GM13977 (cell line): ENCODE results near the gene COQ8B.

Experiments used
- DNase-seq: peaks from one replicate; pipeline ENCODE4 v3.0.0; 2012; ENCODE audit warnings: low spot score
- in situ Hi-C: fragments of 300-500 bp; cut with MboI; formaldehyde crosslinking; loops from one replicate; pipeline ENCODE4 v1.12.0; 2022; ENCODE audit warnings: low sequenced_read_pairs, low pct_unique_long_range_greater_than_20kb, mixed read lengths, inconsistent platforms; ENCODE audit not compliant: unreplicated experiment
- TF ChIP-seq, protein P1 (sequence below): IDR thresholded peaks from 2 replicates; pipeline ENCODE4 v1.5.1; 2012; ENCODE audit warnings: mild to moderate bottlenecking, control low read depth; ENCODE audit not compliant: insufficient read depth; ENCODE audit errors: extremely low read depth, missing control alignments

COQ8B gene

DNA sequence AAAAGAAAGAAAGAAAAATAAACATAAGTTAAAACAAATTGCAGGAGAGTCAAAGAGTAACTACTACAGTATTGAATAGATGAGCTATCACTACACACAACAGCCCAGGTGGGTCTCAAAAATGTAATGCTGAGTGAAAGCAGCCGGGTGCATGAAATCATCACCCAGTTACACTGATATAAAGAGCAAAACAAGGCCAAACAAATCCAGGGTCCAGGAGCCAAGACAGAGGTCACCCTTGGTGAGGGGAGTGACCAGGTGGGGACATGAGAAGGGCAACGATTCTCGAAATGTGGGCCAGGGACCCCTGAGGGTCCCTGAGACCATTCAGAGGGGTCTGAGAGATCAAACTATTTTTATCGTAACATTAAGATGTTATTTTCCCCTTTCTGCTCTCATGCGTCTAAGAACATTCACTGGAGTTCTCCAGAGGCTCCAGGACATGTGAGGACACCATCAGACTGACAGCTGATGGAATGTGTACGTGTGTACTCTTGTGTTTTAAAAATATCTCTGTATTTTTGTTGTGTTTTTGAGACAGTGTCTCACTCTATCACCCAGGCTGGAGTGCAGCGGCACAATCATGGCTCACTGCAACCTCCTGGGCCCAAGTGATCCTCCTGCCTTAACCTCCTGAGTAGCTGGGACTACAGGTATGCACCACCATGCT lies 10.6 kb downstream of the COQ8B start:
- no peak for DNase-seq
- TF ChIP-seq, protein P1, sequence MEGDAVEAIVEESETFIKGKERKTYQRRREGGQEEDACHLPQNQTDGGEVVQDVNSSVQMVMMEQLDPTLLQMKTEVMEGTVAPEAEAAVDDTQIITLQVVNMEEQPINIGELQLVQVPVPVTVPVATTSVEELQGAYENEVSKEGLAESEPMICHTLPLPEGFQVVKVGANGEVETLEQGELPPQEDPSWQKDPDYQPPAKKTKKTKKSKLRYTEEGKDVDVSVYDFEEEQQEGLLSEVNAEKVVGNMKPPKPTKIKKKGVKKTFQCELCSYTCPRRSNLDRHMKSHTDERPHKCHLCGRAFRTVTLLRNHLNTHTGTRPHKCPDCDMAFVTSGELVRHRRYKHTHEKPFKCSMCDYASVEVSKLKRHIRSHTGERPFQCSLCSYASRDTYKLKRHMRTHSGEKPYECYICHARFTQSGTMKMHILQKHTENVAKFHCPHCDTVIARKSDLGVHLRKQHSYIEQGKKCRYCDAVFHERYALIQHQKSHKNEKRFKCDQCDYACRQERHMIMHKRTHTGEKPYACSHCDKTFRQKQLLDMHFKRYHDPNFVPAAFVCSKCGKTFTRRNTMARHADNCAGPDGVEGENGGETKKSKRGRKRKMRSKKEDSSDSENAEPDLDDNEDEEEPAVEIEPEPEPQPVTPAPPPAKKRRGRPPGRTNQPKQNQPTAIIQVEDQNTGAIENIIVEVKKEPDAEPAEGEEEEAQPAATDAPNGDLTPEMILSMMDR, result no peak
- in situ Hi-C loops, result no loop called here

DNA sequence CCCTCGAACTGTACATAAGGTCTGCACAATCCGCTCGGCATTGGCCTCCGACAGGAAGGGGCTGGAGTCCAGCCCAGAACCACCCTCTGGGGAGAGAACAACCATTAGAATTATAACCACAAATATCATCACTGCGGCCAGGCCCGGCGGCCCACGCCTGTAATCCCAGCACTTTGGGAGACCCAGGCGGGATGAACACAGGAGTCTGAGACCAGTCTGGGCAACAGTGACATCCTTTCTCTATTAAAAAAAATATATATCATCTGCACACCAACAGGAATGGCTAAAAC lies 11.4 kb downstream of the COQ8B start:
- TF ChIP-seq, protein P1, result no peak
- no peak for DNase-seq
- in situ Hi-C loops, result no loop called here

DNA sequence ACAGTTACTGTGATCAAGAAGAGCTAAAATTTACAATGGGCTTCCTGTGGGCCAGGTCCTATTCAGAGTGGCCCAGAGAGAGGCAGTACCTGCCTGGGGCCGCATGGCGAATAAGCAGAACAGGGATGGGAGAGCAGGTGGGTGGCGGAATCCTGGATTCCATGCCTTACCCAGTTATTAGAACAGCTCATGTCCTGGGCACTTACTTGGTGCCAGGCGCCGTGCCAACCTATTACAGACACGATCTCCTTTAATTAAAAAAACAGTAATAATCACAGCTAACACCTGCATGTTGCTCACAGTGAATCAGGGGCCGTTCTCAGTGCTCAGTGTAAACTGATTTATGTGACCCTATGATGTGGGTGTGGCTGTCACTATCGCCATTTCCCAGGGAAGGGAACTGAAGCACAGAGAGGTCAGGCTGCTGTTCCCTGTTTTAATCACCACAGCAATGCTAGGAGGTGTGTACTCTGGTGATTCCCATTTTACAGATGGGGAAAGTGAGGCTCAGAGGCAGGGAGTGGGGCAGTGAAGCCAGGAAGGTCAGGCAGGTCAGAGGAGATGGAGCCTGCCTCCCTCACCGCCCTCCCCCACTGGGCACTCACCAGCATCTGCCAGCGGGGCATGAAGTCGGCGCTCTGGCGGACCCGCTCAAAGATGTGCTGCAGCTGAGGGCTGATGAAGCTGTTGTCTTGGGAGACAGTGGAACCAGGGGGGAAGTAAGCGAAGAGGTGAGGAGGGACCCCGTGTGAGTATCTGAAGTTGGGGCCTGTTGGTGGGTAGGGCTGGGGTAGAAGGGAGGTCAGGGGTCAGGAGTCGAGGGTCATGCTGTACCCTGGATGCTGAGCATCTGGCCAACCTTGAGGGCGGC lies 12.0 kb downstream of the COQ8B start:
- DNase-seq, result no peak
- TF ChIP-seq, protein P1, result no peak
- in situ Hi-C loops, result no loop called here

DNA sequence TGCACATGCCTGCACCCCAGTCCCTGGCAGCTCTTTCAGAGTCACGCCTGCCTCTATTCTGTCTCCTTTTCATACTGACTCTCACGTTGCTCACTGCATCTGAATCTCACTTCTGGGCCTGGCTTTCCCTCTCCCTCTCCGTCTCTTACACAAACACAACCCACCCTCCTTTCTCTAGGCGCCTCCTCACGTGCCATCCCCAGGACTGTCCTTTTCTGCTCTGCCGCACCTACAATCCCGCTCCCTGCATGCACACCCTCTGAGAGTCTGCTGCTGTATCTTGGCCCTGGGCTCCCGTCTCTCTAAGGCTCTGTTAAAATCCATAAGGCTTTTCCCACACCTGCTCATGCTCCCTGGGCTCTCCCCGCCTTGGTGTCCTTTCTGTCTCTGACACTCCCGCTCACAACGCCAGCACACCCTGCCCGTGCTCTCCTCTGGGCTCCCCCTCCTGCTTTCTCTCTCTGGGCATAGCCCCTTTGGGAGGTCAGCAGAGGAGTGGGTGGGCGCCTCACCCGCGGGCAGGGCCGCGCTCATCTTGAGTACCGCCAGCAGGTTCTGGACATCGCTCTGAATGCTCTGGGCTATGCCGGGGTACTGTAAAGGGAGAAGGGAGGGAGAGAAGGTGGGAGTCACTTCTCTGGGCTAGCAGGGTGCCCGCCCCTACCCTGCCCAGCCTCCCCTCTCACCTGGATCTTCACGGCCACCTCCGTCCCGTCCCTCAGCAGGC lies 13.5 kb downstream of the COQ8B start:
- in situ Hi-C loops, result no loop called here
- TF ChIP-seq, protein P1, result no peak
- DNase-seq, result no peak

DNA sequence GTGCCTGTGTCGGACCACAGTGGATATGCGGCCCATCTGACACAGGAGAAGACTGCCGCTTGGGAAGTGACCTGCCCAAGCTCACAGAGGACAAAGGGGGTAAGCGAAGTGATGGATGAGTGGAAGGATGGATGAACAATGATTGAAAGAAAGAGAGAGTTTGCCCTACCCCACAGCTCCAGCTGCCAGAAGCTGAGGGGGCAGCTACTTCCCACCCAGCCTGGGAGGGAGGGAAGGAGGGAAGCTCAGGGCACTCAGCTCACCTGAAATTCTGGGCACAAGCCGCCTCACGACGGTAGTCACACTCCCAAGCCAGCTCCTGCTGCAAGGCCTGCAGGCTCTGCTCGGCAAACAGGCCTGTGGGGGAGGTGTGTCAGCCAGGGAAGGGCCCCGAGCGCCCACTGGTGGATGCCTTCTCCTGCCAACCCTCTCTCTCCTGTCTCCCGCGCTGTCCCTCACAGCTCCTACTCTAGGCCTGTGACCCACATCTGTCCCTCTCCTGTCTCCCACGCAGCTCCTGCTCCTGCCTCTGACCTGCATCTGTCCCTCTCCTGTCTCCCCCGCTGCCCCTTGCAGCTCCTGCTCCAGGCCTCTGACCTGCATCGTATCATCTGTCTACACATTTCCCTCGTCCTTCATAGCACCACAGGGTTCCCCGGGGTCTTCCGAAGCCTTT lies 14.2 kb downstream of the COQ8B start:
- TF ChIP-seq, protein P1, result no peak
- DNase-seq, result no peak
- in situ Hi-C loops, result no loop called here

DNA sequence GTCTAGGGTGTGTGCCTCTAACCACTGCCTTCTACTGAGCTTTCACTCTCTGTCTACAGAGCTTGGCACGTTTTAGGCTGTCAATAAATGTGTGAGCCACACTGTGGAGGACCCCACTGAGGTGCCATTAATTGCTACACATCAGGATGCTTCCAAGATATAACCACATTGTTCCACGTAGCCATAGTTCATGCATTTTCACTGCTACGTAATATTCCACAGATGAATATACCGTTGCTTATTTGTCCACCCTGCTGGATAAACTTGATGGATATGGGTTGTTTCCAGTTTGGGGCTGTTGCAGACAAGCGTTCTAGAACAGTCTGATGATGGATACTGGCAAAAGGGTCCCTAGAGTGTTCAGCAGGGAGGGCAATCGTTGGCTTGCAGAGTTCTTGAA lies 14.9 kb downstream of the COQ8B start:
- in situ Hi-C loops, result no loop called here
- TF ChIP-seq, protein P1, result no peak
- no peak for DNase-seq
